NCI-H524 treated with DMSO at 0.1 percent for 48 hours (cell line): Measurements from ENCODE around the gene SPDYE6.
"Not testable (repeated sequence)": the region's sequence is repeated elsewhere in the genome, so short reads cannot be mapped to it uniquely, and the experiment has no call there.

Source experiments
- DNase-seq: peaks from one replicate; lab custom pipeline; 2025; lab: John Stamatoyannopoulos, UW

Gene SPDYE6

GRCh38 chr7:102317231-102318059, 38.8 kb downstream of the SPDYE6 start:
- DNase-seq, result no peak

GRCh38 chr7:102313997-102314780, 42.1 kb downstream of the SPDYE6 start:
- no peak for DNase-seq

DNA sequence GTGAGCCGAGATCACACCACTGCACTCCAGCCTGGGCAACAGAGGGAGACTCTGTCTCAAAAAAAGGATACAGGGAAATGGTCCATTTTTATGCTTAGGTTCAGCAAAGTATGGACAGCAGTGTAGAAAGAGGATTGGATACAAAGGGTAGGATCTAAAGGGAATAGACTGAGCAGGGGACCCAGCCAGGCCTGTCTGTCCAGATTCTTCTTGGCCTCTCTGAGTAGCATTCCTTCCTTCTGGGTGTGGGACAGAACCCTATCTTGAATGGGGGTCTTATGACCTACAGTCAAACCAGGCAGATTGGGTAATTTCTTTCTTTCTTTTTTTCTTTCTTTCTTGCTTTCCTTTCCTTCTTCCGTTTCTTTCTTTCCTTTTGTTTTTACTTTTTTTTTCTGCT, 43.9 kb downstream of the SPDYE6 start:
- DNase-seq, result no peak

- DNase-seq, result peak; percentile 69
Observed at GRCh38 chr7:102310414-102310815, 45.8 kb downstream of the SPDYE6 start.

GRCh38 chr7:102306916-102307677, 49.1 kb downstream of the SPDYE6 start:
- no peak for DNase-seq

- no peak for DNase-seq
Observed at GRCh38 chr7:102305414-102306268, 50.6 kb downstream of the SPDYE6 start.

- no peak for DNase-seq
Observed at GRCh38 chr7:102304668-102305067, 51.6 kb downstream of the SPDYE6 start.

GRCh38 chr7:102303669-102304422, 52.4 kb downstream of the SPDYE6 start:
- peak; percentile 51 for DNase-seq

DNA sequence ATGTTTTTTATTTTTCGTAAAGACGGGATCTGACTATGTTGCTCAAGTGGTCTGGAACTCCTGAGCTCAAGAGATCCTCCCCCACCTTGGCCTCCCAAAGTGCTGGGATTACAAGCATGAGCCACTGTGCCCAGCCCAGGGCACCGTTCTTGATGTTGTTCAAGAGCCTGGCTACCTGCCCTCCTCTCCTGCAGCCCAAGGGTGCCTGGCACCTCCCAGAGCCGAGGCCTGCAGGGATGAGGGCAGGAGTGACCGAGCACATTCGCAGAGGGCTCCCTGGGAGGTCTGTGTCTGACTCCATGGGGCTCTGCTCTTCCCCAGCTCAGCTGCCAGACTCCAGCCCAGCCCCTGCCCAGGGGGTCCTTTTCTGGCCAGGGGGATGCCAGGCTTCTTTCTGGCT, 54.2 kb downstream of the SPDYE6 start:
- DNase-seq, result no peak

GRCh38 chr7:102301367-102301766, 54.9 kb downstream of the SPDYE6 start:
- not testable (repeated sequence) for DNase-seq

DNA sequence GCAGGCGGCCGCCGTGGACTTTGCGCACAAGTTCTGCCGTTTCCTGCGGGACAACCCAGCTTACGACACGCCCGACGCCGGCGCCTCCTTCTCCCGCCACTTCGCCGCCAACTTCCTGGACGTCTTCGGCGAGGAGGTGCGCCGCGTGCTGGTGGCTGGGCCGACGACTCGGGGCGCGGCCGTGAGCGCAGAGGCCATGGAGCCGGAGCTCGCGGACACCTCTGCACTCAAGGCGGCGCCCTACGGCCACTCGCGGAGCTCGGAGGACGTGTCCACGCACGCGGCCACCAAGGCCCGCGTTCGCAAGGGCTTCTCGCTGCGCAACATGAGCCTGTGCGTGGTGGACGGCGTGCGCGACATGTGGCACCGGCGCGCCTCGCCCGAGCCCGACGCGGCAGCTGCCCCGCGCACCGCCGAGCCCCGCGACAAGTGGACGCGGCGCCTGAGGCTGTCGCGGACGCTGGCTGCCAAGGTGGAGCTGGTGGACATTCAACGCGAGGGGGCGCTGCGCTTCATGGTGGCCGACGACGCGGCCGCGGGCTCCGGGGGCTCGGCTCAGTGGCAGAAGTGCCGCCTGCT, 55.5 kb downstream of the SPDYE6 start:
- DNase-seq, result no peak

GRCh38 chr7:102297487-102298218, 58.6 kb downstream of the SPDYE6 start:
- DNase-seq, result no peak

DNA sequence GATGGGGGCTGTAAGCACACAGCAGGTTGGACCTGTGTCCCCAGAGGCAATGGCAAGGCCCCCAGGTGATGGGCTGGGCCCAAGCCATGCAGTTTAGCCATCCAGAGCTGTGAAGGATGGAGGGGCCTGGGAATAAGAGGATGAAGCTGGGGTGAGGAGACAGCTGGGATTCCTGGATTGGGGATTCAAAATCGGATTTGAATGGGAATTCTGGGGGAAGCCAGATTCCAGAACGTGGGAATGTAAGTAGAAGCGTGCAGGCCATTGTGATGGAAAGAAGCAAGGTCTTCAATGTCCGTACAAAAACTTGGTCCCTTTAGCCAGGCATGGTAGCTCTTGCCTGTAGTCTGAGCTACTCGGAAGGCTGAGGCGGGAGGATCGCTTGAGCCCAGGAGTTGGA, 59.7 kb downstream of the SPDYE6 start:
- DNase-seq, result no peak

- DNase-seq, result no peak
Observed at GRCh38 chr7:102296179-102296438, 60.1 kb downstream of the SPDYE6 start.
